WERI-Rb-1 (cell line): ENCODE measurements around the gene TWF2.
A peak's percentile ranks its signal among the peaks of the same experiment; 100 is the strongest.
"Not testable (repeated sequence)": the region's sequence is repeated elsewhere in the genome, so short reads cannot be mapped to it uniquely, and the experiment has no call there.

Source experiments
- DNase-seq: peaks from one replicate; pipeline ENCODE4 v3.0.0-alpha.2; 2020
- H3K27ac ChIP-seq: fragments of 250-450 bp; sonication (Bioruptor Pico); 2 replicates; pipeline ENCODE4 v1.5.1; 2020; ENCODE audit warnings: mild to moderate bottlenecking, moderate library complexity
- H3K27me3 ChIP-seq: fragments of 250-450 bp; sonication (Bioruptor Pico); 2 replicates; pipeline ENCODE4 v1.5.1; 2021; ENCODE audit warnings: mild to moderate bottlenecking, low read depth, moderate library complexity; ENCODE audit not compliant: insufficient read depth, severe bottlenecking
- H3K36me3 ChIP-seq: fragments of 250-450 bp; sonication (Bioruptor Pico); 2 replicates; pipeline ENCODE4 v1.5.1; 2020; ENCODE audit warnings: mild to moderate bottlenecking, moderate library complexity
- H3K4me3 ChIP-seq: 2 replicates; pipeline ENCODE4 v1.5.1; 2011; ENCODE audit warnings: low read depth, mild to moderate bottlenecking, control low read depth, low read length
- H3K9me3 ChIP-seq: fragments of 250-450 bp; sonication (Bioruptor Pico); 2 replicates; pipeline ENCODE4 v1.5.1; 2021; ENCODE audit warnings: mild to moderate bottlenecking, moderate library complexity; ENCODE audit not compliant: severe bottlenecking
- TF ChIP-seq, protein P1 (sequence below): IDR thresholded peaks from 2 replicates; pipeline ENCODE4 v1.5.1; 2011; ENCODE audit warnings: low read depth, mild to moderate bottlenecking, control low read depth, inconsistent platforms, low read length

TWF2 gene

GRCh38 chr3:52238761-52239701, at the start of gene TWF2:
Gene TWF2 (minus strand): TSS chr3:52239158. CDS start chr3:52239016, 142 bp downstream.
- Histone ChIP-seq H3K36me3 (no peaks in the 10 kb centered on the region), H3K27ac (peak within 1 kb of the TSS; percentile 92), H3K4me3 (peak within 1 kb of the TSS; percentile 66), H3K9me3 (no peaks in the 10 kb centered on the region), H3K27me3 (no peaks in the 10 kb centered on the region)
- peak; percentile 68 for DNase-seq
- TF ChIP-seq, protein P1, sequence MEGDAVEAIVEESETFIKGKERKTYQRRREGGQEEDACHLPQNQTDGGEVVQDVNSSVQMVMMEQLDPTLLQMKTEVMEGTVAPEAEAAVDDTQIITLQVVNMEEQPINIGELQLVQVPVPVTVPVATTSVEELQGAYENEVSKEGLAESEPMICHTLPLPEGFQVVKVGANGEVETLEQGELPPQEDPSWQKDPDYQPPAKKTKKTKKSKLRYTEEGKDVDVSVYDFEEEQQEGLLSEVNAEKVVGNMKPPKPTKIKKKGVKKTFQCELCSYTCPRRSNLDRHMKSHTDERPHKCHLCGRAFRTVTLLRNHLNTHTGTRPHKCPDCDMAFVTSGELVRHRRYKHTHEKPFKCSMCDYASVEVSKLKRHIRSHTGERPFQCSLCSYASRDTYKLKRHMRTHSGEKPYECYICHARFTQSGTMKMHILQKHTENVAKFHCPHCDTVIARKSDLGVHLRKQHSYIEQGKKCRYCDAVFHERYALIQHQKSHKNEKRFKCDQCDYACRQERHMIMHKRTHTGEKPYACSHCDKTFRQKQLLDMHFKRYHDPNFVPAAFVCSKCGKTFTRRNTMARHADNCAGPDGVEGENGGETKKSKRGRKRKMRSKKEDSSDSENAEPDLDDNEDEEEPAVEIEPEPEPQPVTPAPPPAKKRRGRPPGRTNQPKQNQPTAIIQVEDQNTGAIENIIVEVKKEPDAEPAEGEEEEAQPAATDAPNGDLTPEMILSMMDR, result peak; percentile 22; the same call in 1 of the 2 replicates

DNA sequence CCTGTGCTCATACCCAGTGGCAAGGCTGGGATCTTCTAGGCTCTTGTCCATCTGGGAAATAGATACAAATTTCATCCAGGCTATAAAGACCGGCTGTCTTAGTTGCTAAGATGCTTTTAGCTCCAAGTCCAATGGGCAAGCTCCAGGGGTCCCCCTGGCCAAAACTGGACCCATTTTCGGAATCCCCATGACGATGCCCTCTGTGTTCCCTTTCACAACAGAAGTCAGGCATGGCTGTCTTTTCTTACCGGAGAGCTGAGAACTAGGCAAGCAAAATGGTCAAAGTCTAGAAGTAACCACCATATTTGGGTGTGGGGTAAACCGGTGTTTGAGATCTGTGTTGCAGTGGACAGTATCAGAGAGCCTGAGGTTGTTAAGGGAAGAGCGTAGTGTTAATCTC, 49.7 kb upstream of the TWF2 start:
- Histone ChIP-seq H3K27me3 (no peaks in the 10 kb centered on the region), H3K4me3 (no peak overlapping the region), H3K27ac (no peak overlapping the region), H3K9me3 (no peaks in the 10 kb centered on the region), H3K36me3 (no peaks in the 10 kb centered on the region; the same call in 1 of the 2 replicates)
- no peak for DNase-seq
- TF ChIP-seq, protein P1, result no peak

DNA sequence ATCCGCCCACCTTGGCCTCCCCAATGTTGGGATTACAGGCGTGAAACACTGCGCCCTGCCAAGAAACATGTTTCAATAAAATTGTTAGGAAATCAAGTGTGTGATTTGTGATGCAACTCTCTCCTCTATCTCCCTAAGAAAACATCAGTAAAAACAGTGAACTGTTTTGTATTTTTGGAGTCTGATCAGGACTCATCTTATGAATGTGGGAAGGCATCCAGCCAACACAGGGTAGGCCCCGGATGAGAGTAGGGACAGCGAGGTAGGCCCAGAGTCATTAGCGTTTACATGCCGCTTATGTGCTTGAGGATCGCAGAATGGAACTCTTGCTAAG, 47.8 kb upstream of the TWF2 start:
- DNase-seq, result no peak
- H3K27ac ChIP-seq, result no peak overlapping the region
- no peaks in the 10 kb centered on the region for H3K9me3 ChIP-seq
- no peaks in the 10 kb centered on the region for H3K27me3 ChIP-seq
- peak overlapping the region; percentile 60; the same call in 1 of the 2 replicates for H3K4me3 ChIP-seq
- no peaks in the 10 kb centered on the region; the same call in 1 of the 2 replicates for H3K36me3 ChIP-seq
- TF ChIP-seq, protein P1, result no peak

GRCh38 chr3:52284051-52284450, 45.1 kb upstream of the TWF2 start:
- not testable (repeated sequence) for H3K4me3 ChIP-seq, H3K36me3 ChIP-seq, H3K27ac ChIP-seq, H3K27me3 ChIP-seq, DNase-seq, H3K9me3 ChIP-seq

DNA sequence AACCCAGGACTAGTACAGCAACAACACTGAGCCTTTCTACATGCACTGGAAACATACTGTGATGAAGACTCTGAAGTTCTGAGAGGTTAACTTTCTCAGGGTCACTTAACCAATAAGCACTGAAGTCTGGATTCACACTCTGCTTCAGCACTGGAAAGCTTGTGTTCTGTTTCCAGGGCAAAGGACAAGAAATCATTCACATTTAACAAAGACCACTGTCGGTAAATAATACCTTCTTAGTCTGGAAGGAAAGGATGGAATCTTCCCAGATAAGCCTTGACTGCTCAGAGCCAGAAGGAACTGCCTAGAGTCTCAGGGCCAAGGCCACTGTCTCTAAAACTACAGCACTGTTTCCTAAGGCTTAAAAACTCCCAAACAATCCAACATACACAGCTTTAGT, 44.3 kb upstream of the TWF2 start:
- Histone ChIP-seq H3K27me3 (no peaks in the 10 kb centered on the region), H3K4me3 (no peak overlapping the region), H3K36me3 (no peaks in the 10 kb centered on the region; the same call in 1 of the 2 replicates), H3K27ac (no peak overlapping the region), H3K9me3 (no peaks in the 10 kb centered on the region)
- DNase-seq, result no peak
- TF ChIP-seq, protein P1, result no peak

GRCh38 chr3:52281981-52282801, 43.2 kb upstream of the TWF2 start:
- Histone ChIP-seq H3K4me3 (no peak overlapping the region), H3K27ac (no peak overlapping the region), H3K27me3 (no peaks in the 10 kb centered on the region), H3K9me3 (no peaks in the 10 kb centered on the region), H3K36me3 (no peaks in the 10 kb centered on the region; the same call in 1 of the 2 replicates)
- TF ChIP-seq, protein P1, result no peak
- DNase-seq, result no peak
